Activated naive CD8-positive, alpha-beta T cell (primary cell): ENCODE measurements around the gene C19orf44.
"Not testable (repeated sequence)": the region's sequence is repeated elsewhere in the genome, so short reads cannot be mapped to it uniquely, and the experiment has no call there.

Experiments
- H3K27ac Mint-ChIP-seq: one replicate; pipeline ENCODE4 v1.8.0; 2021; ENCODE audit warnings: mixed read lengths
- H3K27me3 Mint-ChIP-seq: one replicate; pipeline ENCODE4 v1.8.0; 2021; ENCODE audit warnings: mixed read lengths
- H3K36me3 Mint-ChIP-seq: one replicate; pipeline ENCODE4 v1.8.0; 2021; ENCODE audit warnings: mixed read lengths
- H3K4me1 Mint-ChIP-seq: one replicate; pipeline ENCODE4 v1.8.0; 2021; ENCODE audit warnings: low read depth, mixed read lengths
- H3K4me3 Mint-ChIP-seq: one replicate; pipeline ENCODE4 v1.8.0; 2021; ENCODE audit warnings: mild to moderate bottlenecking, mixed read lengths
- H3K9me3 Mint-ChIP-seq: one replicate; pipeline ENCODE4 v1.8.0; 2021; ENCODE audit warnings: low read depth, mixed read lengths

The C19orf44 gene

DNA sequence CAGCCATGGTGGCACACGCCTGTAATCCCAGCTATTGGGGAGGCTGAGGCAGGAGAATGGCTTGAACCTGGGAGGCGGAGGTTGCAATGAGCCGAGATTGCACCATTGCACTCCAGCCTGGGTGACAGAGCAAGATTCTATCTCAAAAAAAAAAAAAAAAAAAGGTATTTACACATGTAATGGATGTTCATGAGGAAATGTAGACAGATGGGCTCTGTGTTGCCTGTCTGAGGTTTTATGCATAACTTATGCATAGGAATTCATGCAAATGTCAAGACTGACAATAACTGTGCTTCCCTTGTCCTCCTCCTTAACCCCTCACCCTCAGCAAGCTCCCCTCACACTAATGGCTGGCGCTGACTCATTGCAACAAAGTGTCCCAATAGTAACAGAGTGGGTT, 9.7 kb upstream of the C19orf44 start:
- not testable (repeated sequence) for H3K9me3 Mint-ChIP-seq, H3K4me3 Mint-ChIP-seq, H3K27ac Mint-ChIP-seq

DNA sequence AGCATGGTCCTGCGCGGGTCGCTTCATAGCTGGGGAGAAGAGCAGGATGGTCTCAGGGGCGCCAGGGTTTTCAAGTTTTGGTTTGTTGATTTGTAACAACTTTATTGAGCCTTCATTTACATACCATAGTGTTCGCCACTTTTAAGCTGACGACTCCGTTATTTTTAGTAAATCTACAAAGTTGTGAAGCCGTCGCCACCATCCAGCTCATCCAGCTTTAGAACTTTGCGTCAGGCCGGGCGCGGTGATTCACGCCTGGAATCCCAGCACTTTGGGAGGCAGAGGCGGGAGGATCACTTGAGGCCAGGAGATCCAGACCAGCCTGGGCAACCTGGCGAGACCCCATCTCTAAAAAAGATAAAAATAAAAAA, 404 bp downstream of the C19orf44 start:
- Mint-ChIP-seq H3K27ac (peak overlapping the region; percentile 76), H3K27me3 (no peaks in the 10 kb centered on the region), H3K4me3 (peak overlapping the region; percentile 92), H3K9me3 (no peaks in the 10 kb centered on the region), H3K36me3 (peaks cover 3% of the 10 kb centered on the region), H3K4me1 (peaks cover 15% of the 10 kb centered on the region)

More for the DNA sequence above, 9.7 kb upstream of the C19orf44 start:
- H3K4me1 Mint-ChIP-seq, H3K36me3 Mint-ChIP-seq, H3K27me3 Mint-ChIP-seq: not testable (repeated sequence)

DNA sequence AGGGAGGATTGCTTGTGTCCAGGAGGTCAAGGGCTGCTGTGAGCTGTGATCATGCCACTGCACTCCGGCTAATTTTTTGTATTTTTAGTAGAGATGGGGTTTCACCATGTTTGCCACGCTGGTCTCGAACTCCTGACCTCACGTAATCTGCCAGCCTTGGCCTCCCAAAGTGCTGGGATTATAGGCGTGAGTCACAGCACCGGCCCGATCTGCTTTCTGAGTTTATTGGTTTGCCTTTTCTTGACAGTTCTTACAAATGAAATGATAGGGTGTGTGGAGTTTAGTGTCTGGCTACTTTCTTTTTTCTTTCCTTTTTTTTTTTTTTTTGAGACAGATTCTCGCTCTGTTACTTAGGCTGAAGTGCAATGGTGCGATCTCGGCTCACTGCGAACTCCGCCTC, 848 bp downstream of the C19orf44 start:
- Mint-ChIP-seq H3K4me1 (peaks cover 15% of the 10 kb centered on the region), H3K9me3 (no peaks in the 10 kb centered on the region), H3K4me3 (peak overlapping the region; percentile 92), H3K27ac (no peak overlapping the region), H3K36me3 (peaks cover 3% of the 10 kb centered on the region), H3K27me3 (no peaks in the 10 kb centered on the region)

DNA sequence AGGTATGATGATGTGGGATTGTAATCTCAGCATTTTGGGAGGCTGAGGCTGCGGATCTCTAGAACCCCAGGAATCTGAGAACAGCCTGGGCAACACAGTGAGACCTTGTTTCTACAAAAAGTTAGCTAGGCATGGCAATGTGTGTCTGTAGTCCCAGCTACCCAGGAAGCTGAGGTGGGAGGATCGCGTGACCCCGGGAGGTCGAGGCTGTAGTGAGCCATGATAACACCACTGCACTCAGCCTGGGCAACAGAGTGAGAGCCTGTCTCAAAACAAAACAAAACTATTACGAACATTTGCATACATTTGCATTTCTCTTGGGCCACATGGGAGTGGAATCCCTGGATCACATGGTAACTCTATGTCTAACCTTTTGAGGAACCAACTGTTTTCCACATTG, 1.6 kb downstream of the C19orf44 start:
- H3K4me3 Mint-ChIP-seq: peak overlapping the region; percentile 92

DNA sequence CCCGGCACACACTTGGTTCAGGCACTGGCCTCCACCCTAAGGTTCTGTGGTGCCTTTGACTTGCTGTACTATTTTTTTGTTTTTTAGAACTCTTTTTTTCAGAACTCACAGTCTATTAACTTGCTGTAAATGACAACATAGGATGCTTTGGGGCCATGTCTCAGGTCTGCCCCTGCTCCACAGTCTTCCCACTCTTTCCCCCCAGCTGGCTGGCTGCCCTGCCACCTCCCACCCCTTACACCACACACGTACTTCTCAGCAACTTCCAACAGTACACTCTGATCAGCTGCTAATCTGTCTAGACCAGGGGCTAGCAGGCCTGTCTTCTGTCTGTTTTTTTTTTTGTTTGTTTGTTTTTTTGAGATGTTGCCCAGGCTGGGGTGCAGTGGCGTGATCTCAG, 8.1 kb downstream of the C19orf44 start:
- H3K9me3 Mint-ChIP-seq: no peaks in the 10 kb centered on the region
- no peaks in the 10 kb centered on the region for H3K4me1 Mint-ChIP-seq
- peaks cover 3% of the 10 kb centered on the region for H3K36me3 Mint-ChIP-seq
- H3K4me3 Mint-ChIP-seq: no peak overlapping the region
- no peak overlapping the region for H3K27ac Mint-ChIP-seq
- no peaks in the 10 kb centered on the region for H3K27me3 Mint-ChIP-seq

More for the DNA sequence above, 1.6 kb downstream of the C19orf44 start:
- peaks cover 15% of the 10 kb centered on the region for H3K4me1 Mint-ChIP-seq
- no peaks in the 10 kb centered on the region for H3K9me3 Mint-ChIP-seq
- H3K27me3 Mint-ChIP-seq: no peaks in the 10 kb centered on the region
- no peak overlapping the region for H3K27ac Mint-ChIP-seq
- H3K36me3 Mint-ChIP-seq: peaks cover 3% of the 10 kb centered on the region

DNA sequence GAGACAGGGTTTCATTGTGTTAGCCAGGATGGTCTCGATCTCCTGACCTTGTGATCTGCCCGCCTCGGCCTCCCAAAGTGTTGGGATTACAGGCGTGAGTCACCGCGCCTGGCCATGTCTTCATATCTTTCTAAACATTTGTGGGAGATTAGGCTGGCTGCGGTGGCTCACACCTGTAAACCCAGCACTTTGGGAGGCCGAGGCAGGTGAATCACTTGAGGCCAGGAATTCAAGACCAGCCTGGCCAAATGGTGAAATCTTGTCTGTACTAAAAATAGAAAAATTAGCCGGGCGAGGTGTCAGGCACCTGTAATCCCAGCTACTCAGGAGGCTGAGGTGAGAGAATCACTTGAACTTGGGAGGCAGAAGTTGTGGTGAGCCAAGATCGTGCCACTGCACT, 10.0 kb downstream of the C19orf44 start:
- H3K27ac Mint-ChIP-seq, H3K27me3 Mint-ChIP-seq, H3K36me3 Mint-ChIP-seq, H3K4me1 Mint-ChIP-seq, H3K4me3 Mint-ChIP-seq, H3K9me3 Mint-ChIP-seq: not testable (repeated sequence)

DNA sequence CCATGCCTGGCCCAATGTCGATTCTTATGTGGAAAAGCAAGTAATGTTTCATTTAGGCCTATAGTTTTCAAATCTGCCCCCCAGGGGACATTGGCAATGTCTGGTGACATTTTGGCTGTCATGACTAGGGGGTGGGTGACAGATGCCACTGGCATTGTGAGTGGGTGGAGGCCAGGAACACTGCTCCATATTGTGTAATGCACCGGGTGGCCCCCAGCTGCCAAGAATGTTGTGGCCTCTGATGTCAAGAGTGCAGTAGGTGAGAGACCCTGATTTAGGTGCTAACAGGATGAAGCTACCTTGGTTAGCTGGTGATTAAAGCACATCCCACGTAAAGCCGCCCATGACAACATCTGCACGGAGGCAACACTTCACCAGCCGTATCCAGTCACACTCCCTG, 10.8 kb downstream of the C19orf44 start:
- Mint-ChIP-seq H3K27me3 (no peaks in the 10 kb centered on the region), H3K27ac (no peak overlapping the region), H3K4me1 (no peaks in the 10 kb centered on the region), H3K4me3 (no peak overlapping the region), H3K36me3 (peaks cover 2% of the 10 kb centered on the region), H3K9me3 (no peaks in the 10 kb centered on the region)

DNA sequence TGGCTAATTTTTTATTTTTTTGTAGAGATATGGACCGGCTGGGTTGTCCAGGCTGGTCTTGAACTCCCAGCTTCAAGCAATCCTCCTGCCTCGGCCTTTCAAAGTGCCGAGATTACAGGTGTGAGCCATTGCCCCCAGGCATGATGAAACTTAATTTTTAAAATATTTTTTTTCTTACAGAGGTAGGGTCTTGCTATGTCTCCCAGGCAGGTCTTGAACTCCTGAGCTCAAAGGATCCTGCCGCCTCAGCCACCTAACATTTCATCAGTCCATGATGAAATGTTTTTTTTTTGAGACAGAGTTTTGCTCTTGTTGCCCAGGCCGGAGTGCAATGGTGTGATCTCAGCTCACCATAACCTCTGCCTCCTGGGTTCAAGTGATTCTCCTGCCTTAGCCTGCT, 12.4 kb downstream of the C19orf44 start:
- H3K4me3 Mint-ChIP-seq: no peak overlapping the region
- no peaks in the 10 kb centered on the region for H3K4me1 Mint-ChIP-seq
- no peaks in the 10 kb centered on the region for H3K27me3 Mint-ChIP-seq
- H3K9me3 Mint-ChIP-seq: no peaks in the 10 kb centered on the region
- peaks cover 2% of the 10 kb centered on the region for H3K36me3 Mint-ChIP-seq
- H3K27ac Mint-ChIP-seq: no peak overlapping the region

DNA sequence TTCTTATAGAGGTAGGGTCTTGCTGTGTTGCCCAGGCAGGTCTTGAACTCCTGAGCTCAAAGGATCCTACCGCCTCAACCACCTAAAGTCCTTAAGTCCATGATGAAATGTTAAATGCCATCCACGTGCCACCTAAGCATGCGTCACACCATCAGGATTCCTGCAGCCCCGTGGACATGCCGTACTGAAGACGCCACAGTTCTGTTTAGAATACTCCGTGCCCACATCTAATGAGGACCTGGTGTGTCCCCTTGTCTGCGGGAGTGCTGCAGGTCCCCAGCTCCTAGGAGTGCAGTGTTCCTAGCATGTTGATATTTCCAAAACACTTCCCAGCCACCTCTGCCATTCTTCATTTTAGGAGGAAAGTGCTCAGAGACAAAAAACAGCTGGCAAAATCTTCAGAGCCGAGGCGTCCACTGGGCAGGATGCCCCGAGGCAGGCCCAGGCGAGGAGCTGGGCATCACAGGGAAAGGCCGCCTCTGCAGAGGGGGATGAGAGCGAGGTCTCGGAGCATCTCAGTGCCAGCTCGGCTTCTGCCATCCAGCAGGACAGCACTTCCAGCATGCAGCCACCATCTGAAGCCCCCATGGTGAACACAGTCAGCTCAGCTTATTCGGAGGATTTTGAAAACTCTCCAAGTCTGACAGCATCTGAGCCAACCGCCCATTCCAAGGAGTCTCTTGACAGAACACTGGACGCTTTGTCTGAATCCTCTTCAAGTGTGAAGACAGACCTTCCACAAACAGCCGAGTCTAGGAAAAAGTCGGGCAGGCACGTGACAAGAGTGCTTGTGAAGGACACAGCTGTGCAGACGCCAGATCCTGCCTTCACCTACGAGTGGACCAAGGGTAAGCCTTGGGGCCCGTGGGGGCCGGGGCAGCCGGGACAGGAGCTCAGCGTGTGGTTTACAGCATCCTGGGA, 13.2 kb downstream of the C19orf44 start:
- no peaks in the 10 kb centered on the region for H3K4me1 Mint-ChIP-seq
- no peak overlapping the region for H3K4me3 Mint-ChIP-seq
- peaks cover 2% of the 10 kb centered on the region for H3K36me3 Mint-ChIP-seq
- no peaks in the 10 kb centered on the region for H3K9me3 Mint-ChIP-seq
- no peak overlapping the region for H3K27ac Mint-ChIP-seq
- no peaks in the 10 kb centered on the region for H3K27me3 Mint-ChIP-seq

DNA sequence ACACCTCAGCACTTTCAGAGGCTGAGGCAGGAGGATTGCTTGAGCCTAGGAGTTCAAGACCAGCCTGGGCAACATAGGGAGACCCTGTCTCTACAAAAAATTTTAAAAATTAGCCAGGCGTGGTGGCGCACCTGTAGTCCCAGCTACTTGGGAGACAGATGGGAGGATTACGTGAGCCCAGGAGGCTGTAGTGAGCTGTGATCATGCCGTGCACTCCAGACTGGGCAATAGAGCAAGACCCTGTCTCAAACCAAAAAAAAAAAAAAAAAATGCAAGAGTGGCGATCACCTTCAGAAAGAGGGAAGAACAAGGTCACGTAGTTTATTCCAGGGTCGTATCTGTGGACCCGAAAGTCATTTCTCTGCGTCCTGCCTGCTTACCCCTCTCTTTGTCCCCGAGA, 16.4 kb downstream of the C19orf44 start:
- H3K27me3 Mint-ChIP-seq, H3K4me3 Mint-ChIP-seq, H3K27ac Mint-ChIP-seq, H3K4me1 Mint-ChIP-seq, H3K36me3 Mint-ChIP-seq, H3K9me3 Mint-ChIP-seq: not testable (repeated sequence)

DNA sequence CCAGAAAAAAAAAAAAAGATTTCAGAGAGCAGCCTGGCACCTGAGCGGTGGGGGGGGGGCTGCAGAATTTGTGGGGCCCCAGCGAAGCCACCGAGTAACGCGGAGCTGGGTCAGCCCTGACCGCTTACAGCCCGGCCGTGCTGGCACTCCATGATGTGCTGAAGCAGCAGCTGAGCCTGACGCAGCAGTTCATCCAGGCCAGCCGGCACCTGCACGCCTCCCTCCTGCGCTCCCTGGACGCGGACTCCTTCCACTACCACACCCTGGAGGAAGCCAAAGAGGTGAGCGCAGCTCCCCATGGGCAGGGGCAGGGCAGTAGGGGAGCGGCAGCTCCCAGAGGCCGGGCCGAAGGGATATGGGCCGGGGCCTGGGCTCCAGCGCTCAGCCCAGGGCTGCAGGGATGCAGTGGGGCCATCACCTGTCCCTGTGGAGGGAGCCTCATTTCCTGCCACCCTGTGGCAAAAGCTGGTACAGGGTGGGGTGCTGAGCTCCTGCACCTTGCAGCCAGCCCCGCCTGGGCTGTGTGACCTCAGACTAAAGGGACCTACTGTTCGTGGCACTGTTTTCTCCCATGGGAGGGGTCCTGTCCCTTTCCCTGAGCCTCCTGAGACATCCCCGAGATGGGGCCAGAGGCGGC, 18.3 kb downstream of the C19orf44 start:
- no peak overlapping the region for H3K27ac Mint-ChIP-seq
- H3K4me3 Mint-ChIP-seq: no peak overlapping the region
- peaks cover 2% of the 10 kb centered on the region for H3K36me3 Mint-ChIP-seq
- H3K4me1 Mint-ChIP-seq: no peaks in the 10 kb centered on the region
- no peaks in the 10 kb centered on the region for H3K27me3 Mint-ChIP-seq
- no peaks in the 10 kb centered on the region for H3K9me3 Mint-ChIP-seq

DNA sequence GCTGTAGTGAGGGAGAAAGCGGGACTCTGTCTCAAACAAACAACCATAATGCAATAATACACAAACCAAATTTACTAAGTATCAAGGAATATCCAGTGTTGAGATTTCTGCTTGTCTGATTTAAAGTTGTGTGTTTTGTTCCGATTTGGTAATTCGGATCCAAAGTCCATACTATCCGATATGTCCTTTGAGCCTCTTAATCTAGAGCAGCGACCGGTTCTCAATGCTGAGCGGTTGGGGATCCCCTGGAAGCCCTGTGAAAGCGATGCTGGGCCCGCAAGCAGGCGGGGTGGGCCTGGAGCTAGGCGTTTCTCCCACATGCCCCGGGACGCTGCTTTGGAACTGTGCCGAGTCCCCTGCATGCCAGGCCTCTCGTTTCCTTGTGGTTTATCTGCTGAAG, 20.2 kb downstream of the C19orf44 start:
- Mint-ChIP-seq H3K9me3 (no peaks in the 10 kb centered on the region), H3K27ac (no peak overlapping the region), H3K4me1 (no peaks in the 10 kb centered on the region), H3K4me3 (no peak overlapping the region), H3K36me3 (no peaks in the 10 kb centered on the region), H3K27me3 (no peaks in the 10 kb centered on the region)

DNA sequence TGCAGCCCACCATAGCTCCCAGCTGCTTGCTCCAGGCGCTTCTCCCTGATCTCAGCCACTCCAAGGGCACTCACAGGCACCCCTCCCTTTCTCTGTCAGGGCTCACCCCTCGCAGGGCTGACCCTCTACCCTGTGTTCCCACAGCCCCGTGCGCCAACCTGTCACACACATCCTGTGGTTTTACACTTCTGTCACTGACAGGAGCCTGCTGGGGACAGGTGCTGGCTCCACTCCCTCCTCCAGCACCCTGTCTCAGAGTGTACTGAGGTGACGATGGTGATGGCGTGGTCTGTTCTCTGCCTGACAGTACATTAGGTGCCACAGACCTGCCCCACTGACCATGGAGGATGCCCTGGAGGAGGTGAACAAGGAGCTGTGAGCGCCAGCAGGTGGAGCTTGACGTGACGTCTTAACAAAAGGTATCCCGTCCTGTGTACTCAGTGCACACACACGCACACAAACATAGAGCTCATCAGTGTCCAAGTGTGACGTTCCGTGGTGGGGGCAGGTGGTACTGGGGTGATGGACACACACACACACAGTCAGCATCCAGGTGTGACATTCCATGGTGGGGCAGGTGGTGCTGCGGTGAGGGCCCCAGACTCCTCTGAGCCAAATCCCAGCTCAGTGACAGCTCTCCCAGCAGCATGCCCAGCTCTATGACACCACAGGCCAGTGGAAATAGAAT, 20.9 kb downstream of the C19orf44 start:
- no peaks in the 10 kb centered on the region for H3K4me1 Mint-ChIP-seq
- no peak overlapping the region for H3K27ac Mint-ChIP-seq
- no peaks in the 10 kb centered on the region for H3K27me3 Mint-ChIP-seq
- H3K9me3 Mint-ChIP-seq: no peaks in the 10 kb centered on the region
- H3K4me3 Mint-ChIP-seq: no peak overlapping the region
- H3K36me3 Mint-ChIP-seq: no peaks in the 10 kb centered on the region

DNA sequence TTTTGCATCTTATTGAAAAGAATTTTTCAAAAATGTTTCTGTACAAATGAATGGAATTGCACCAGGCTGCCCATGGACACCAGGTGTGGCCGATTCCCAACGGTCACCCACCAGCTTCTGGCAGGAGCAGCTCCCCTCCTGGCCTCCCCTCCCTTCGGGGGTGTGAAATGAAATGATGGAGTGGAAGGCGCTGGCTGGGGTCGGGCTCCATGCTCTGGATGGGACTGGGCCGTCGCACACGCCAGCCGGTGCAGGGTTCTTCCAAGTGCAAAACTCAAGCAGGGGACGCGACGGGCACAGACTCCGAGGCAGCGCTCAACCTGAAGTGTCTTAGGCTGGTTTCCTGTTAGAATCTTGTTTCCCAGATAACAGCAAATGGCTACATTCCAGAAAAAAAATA, 21.9 kb downstream of the C19orf44 start:
- no peaks in the 10 kb centered on the region for H3K9me3 Mint-ChIP-seq
- H3K4me1 Mint-ChIP-seq: no peaks in the 10 kb centered on the region
- H3K27ac Mint-ChIP-seq: no peak overlapping the region
- no peaks in the 10 kb centered on the region for H3K27me3 Mint-ChIP-seq
- H3K4me3 Mint-ChIP-seq: no peak overlapping the region
- H3K36me3 Mint-ChIP-seq: no peaks in the 10 kb centered on the region

DNA sequence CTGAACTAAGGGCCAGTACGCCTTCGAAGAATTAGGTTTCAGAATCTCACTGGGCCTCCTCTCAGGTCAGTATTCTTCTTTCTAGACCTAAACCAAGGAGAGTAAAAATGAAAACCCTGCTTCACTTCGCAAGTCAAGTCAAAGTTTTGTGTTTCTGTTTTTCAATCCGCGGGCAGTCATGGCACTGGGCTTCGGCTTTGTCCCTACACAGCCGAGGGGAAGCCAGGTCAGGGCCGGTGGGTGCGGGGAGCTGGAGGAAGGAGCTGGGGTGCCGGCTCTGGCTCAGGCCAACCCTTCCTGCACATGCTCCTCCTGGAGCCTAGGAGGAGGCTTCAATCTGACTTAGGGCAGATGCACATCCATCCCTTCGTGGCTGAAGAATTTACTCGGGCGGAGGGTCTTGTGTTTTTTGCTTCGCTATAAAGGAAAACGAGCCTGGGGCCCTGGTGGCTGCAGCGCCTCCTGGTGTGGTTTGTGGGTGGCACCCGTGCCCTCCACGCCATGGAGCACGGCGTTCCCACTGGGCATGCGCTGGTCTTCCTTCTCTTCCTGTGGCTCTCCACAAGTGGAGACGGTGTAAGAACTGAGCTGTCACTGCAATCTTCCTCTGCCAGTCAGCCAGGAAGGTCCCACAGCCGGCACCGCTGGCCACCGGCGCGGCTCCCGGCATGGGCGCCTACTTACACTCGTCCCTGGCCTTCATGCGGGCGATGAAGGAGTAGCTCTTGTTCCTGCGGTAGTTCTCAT, 22.5 kb downstream of the C19orf44 start:
- H3K27ac Mint-ChIP-seq: no peak overlapping the region
- no peaks in the 10 kb centered on the region for H3K27me3 Mint-ChIP-seq
- no peak overlapping the region for H3K4me3 Mint-ChIP-seq
- no peaks in the 10 kb centered on the region for H3K4me1 Mint-ChIP-seq
- no peaks in the 10 kb centered on the region for H3K9me3 Mint-ChIP-seq
- no peaks in the 10 kb centered on the region for H3K36me3 Mint-ChIP-seq
